SK-N-MC (cell line): Measurements from ENCODE around the gene SCNN1B.

Experiments
- EZH2 ChIP-seq: fragments of 200-600 bp; sonication (generic); IDR thresholded peaks from one replicate; pipeline ENCODE4 v1.6.1; 2017; ENCODE audit warnings: antibody characterized with exemption
- FOXP2 ChIP-seq: optimal IDR thresholded peaks from 2 replicates; pipeline ENCODE3; 2011; ENCODE audit warnings: mild to moderate bottlenecking, moderate library complexity; ENCODE audit not compliant: insufficient read depth; ENCODE audit errors: extremely low read length, control extremely low read depth
- POLR2AphosphoS5 ChIP-seq: IDR thresholded peaks from 2 replicates; pipeline ENCODE4 v1.6.1; 2012; ENCODE audit warnings: mild to moderate bottlenecking, low read depth, low read length, borderline replicate concordance

- TF ChIP-seq POLR2AphosphoS5 = no peak
- no peak for TF ChIP-seq EZH2
- no peak for TF ChIP-seq FOXP2
Observed at GRCh38 chr16:23382279-23382678, 80.2 kb downstream of the SCNN1B start.
